CD4-positive, alpha-beta T cell treated with Interleukin-6 for 4 hours (primary cell): ENCODE results near the gene ACOT13.
A peak's percentile ranks its signal among the peaks of the same experiment; 100 is the strongest.
"Not testable (repeated sequence)": the region's sequence is repeated elsewhere in the genome, so short reads cannot be mapped to it uniquely, and the experiment has no call there.

Experiments used
- DNase-seq: peaks from one replicate; pipeline ENCODE4 v3.0.0-alpha.2; 2020; ENCODE audit warnings: mixed read lengths

ACOT13 gene

GRCh38 chr6:24663189-24663588 is 3.7 kb upstream of the ACOT13 start:
- no peak for DNase-seq

- DNase-seq = no peak
These were observed 2.6 kb upstream of the ACOT13 start for GRCh38 chr6:24664046-24664987.

DNA sequence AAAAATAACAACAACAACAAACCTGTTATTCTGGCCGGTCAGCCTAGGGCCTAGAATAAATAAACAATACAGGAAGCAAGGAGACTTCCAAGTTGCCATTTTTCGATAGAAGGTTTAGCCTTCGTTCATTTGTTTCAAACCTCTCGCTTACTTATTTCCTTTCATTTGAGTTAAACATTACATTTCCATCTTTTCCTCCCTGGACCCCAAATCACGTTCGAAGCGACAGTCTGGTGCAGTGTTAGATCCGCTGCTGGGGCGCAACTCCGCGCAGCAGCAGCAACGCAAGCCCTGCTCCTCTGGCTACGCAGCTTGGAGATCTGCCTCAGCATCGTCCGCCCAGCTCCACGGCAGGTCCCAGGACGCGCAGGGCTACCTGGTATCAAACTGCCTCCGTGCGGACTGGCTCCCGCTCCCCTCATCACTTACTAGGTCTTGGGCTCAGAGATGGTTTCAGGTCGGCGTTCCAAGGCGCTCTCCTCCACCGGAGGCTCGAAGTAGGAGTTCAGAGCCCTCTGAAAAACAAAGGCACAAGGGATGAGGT is 708 bp upstream of the ACOT13 start:
- peak; percentile 62 for DNase-seq

DNA sequence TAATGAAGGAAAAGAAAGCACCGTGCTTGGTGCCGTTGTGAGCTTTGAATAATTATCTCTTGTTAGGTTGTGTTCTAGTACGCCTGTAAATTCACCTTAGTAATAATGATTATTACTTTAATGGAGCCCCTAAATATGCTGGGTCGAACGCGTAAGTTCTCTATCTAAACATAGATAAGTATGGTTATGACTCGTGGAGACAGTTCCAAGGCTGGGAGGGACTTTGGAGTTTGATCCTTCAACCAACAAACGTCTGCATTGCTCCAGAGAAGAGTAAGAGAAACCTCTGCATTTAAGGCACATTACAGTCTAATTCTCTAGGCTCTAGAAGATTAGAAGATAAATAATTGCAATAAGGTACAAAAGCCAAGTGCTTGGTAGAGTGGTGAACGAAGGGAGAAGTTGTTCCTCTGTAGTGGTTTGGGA is 514 bp downstream of the ACOT13 start:
- DNase-seq = peak; percentile 1

- not testable (repeated sequence) for DNase-seq
These were observed 1.5 kb downstream of the ACOT13 start for GRCh38 chr6:24668066-24668996.

DNA sequence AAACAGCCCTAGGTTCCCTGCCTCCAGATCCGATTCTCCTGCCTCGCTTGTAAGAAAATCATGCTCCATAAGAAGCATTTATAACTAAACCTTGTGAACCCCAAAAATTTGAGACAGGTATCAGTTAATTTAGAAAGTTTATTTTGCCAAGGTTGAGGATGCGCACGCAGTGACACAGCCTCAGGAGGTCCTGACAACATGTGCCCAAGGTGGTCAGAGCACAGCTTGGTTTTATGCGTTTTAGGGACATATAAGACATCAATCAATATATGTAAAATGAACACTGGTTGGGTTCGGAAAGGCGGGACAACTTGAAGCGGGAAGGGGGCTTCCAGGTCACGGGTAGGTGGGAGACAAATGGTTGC is 2.1 kb downstream of the ACOT13 start:
- DNase-seq = no peak

- DNase-seq = not testable (repeated sequence)
These were observed 3.6 kb downstream of the ACOT13 start for GRCh38 chr6:24670492-24670891.

GRCh38 chr6:24671077-24671476 is 4.2 kb downstream of the ACOT13 start:
- not testable (repeated sequence) for DNase-seq

DNA sequence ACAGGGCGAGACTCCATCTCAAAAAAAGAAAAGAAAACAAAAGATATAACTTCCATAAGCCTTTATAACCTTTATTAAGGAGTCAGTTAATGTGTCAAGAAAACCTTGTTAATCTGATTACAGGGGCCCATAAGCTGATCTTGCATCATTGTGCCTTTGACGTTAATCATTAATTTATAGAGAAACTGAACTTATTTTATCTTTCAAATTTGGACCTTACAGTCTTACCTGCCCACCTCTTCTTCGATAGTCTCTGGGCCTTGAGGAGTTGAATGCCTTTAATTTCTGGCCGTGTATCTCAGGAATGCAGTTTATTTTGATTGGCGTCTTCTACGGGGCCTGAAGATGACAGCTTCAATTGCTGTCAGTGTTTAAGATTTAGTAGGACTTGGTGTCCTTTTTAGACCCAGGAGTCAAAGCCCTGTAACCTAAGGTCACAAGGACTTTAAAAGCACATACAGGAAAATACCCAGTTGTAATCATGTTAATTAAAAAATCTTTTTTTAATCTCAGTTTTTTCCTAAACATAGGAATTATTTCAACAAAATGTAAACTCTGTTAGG is 5.8 kb downstream of the ACOT13 start:
- no peak for DNase-seq

GRCh38 chr6:24673625-24674024 is 6.7 kb downstream of the ACOT13 start:
- no peak for DNase-seq

GRCh38 chr6:24678792-24679352 is 12.0 kb downstream of the ACOT13 start:
- DNase-seq = not testable (repeated sequence)

DNA sequence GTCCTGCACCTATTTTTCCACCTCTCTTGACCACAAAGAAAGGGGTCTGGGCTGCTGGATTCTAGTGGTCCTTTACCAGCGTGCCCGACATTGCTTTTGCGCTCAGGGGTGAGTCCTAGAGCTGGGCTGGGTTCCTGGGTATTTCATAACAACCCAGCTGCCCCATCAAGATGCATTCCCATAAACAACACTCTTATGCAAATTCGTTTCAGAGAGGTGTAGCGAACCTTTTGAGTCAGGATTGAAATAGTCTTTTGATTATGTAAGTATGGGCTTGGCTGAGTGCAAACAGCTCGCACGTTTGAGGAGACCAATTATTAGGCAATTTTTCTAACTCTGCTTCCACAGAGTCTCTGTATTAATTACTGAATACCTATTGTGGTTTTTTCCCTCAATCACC is 13.7 kb downstream of the ACOT13 start:
- DNase-seq = no peak

GRCh38 chr6:24683297-24684296 is 16.7 kb downstream of the ACOT13 start:
- DNase-seq = no peak

GRCh38 chr6:24686408-24686807 is 19.5 kb downstream of the ACOT13 start:
- no peak for DNase-seq

DNA sequence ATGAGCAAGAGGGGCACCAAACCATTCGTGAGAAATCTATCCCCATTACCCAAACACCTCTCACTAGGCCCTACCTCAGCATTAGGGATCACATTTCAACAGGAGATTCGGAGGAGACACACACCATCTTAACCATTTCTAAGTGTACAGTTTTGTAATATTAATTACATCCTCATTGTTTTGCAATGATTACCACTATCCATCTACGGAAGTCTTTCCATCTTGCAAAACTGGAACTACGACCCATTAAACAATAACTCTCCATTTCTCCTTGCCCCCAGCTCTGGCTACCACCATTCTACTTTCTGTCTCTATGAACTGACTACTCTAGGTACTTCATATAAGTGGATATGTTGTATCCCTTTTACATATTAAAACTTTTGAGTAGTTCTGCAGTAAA is 20.1 kb downstream of the ACOT13 start:
- no peak for DNase-seq

- DNase-seq = no peak
These were observed 23.1 kb downstream of the ACOT13 start for GRCh38 chr6:24689964-24690363.

GRCh38 chr6:24690593-24690992 is 23.7 kb downstream of the ACOT13 start:
- no peak for DNase-seq

DNA sequence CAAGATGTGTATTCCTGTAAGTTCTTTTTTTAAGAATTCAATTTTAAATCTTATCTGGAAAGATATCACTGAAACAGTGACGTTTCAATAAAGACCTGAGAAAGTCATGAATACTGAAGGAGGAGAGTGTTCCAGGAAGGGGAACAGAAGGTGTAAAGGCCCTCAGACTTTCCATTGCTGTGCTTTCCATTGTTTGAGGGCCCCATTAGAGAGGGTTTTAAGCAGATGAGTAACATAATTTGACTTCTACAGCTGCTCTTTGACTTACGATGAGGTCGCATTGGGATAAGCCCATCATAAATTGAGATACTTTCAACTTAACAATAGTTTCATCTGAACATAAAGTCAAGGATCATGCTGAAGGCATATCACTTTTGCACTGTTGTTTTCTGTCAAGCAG is 24.7 kb downstream of the ACOT13 start:
- no peak for DNase-seq

- no peak for DNase-seq
These were observed 25.1 kb downstream of the ACOT13 start for GRCh38 chr6:24692003-24692402.

GRCh38 chr6:24692415-24692814 is 25.5 kb downstream of the ACOT13 start:
- no peak for DNase-seq
